ENCODE data around the gene SPOCK1.

- TF ChIP-seq CTCF (conservative IDR thresholded peaks at IDR 0.05; ENCODE audit: low read depth, low read length) (no peak), CEBPB (IDR thresholded peaks at IDR 0.05; ENCODE audit: low read depth, low read length) (no peak), POLR2A (IDR thresholded peaks at IDR 0.05; ENCODE audit: low read depth, low read length) (no peak), USF2 (IDR thresholded peaks at IDR 0.05; ENCODE audit: low read depth, low read length) (no peak), RCOR1 (IDR thresholded peaks at IDR 0.05; ENCODE audit: insufficient replicate concordance, low read length) (no peak)
Measured at GRCh38 chr5:137348759-137349158, 150.4 kb downstream of the SPOCK1 start.

Data from IMR-90 (cell line).